ENCODE data around the gene SLC17A9. TPM values are rescaled to one million over a fixed set of nuclear protein-coding genes. Genes with fewer than 3 reads are reported as not detected.

The SLC17A9 gene
- total and polyA plus RNA-seq, 10 donors, result 18.8 to 95.3 (median 34.2) TPM

GRCh38 chr20:62928246-62928939, 24.1 kb upstream of the SLC17A9 start:
- DNase-seq, result peak; percentile 77
- TF ChIP-seq POLR2AphosphoS5 (IDR thresholded peaks at IDR 0.05), result peak in 1 of 3 donors; percentile 40
- TF ChIP-seq POLR2A (IDR thresholded peaks at IDR 0.05), result no peak
- no peak for TF ChIP-seq CTCF (IDR thresholded peaks at IDR 0.05 in 8 of 11, conservative IDR thresholded peaks at IDR 0.05 in 3 of 11)
- Histone ChIP-seq H3K9me3 (no peaks in the 10 kb centered on the region), H3K4me3 (peak overlapping the region; percentile 58 to 99 (median 64)), H3K4me1 (peaks cover 49 to 93% (median 73%) of the 10 kb centered on the region in 6 donors), H3K27me3 (replicated peaks in 1 of 7) (no peaks in the 10 kb centered on the region), H3K36me3 (peaks cover 0 to 11% (median 3%) of the 10 kb centered on the region in 6 donors), H3K27ac (peak overlapping the region; percentile 24 to 100 (median 90))
- intact Hi-C loops (cut with DNase I; ENCODE audit: low total_unique reads), result no loop called here
- 13 to 24% (median 18%) methylated on average over 14 of the region's 14 CpGs for WGBS, 5 donors

- Histone ChIP-seq H3K9me3 (no peaks in the 10 kb centered on the region), H3K36me3 (peaks cover 0 to 18% (median 3%) of the 10 kb centered on the region in 6 donors), H3K4me3 (peak overlapping the region; percentile 58 to 99 (median 64)), H3K27me3 (replicated peaks in 1 of 7) (no peaks in the 10 kb centered on the region), H3K27ac (peak overlapping the region; percentile 24 to 100 (median 90)), H3K4me1 (peaks cover 42 to 93% (median 70%) of the 10 kb centered on the region in 6 donors)
- TF ChIP-seq POLR2A (IDR thresholded peaks at IDR 0.05) (no peak), POLR2AphosphoS5 (IDR thresholded peaks at IDR 0.05) (peak; percentile 56 to 74 (median 73))
- WGBS, 5 donors, result 0 to 1% (median 1%) methylated on average over 36 to 44 of the region's 44 CpGs
- intact Hi-C loops (cut with DNase I; ENCODE audit: low total_unique reads), result no loop called here
- peak; percentile 92 for DNase-seq
Measured at GRCh38 chr20:62929051-62929538, 23.4 kb upstream of the SLC17A9 start.

- peaks cover 0 to 38% (median 7%) of the 10 kb centered on the region in 6 donors for H3K36me3 ChIP-seq
- intact Hi-C loops (cut with DNase I; ENCODE audit: low total_unique reads), result no loop called here
- WGBS, 5 donors, result 63 to 70% (median 65%) methylated on average over 9 of the region's 9 CpGs
- H3K9me3 ChIP-seq, result no peaks in the 10 kb centered on the region
- peaks cover 44 to 100% (median 80%) of the 10 kb centered on the region in 6 donors for H3K4me1 ChIP-seq
- no peaks in the 10 kb centered on the region for H3K27me3 ChIP-seq (replicated peaks in 1 of 7)
- H3K27ac ChIP-seq, result no peak overlapping the region
- peak; percentile 61 for DNase-seq
- H3K4me3 ChIP-seq, result no peak overlapping the region
- TF ChIP-seq POLR2AphosphoS5 (IDR thresholded peaks at IDR 0.05) (no peak), CTCF (IDR thresholded peaks at IDR 0.05 in 8 of 11, conservative IDR thresholded peaks at IDR 0.05 in 3 of 11) (no peak), POLR2A (IDR thresholded peaks at IDR 0.05) (no peak)
Measured at GRCh38 chr20:62931464-62931863, 21.0 kb upstream of the SLC17A9 start.

GRCh38 chr20:62933966-62934365, 18.5 kb upstream of the SLC17A9 start:
- Histone ChIP-seq H3K27me3 (replicated peaks in 1 of 7) (no peaks in the 10 kb centered on the region), H3K36me3 (peaks cover 0 to 38% (median 7%) of the 10 kb centered on the region in 6 donors), H3K27ac (no peak overlapping the region), H3K4me1 (peaks cover 32 to 90% (median 68%) of the 10 kb centered on the region in 6 donors), H3K4me3 (no peak overlapping the region), H3K9me3 (no peaks in the 10 kb centered on the region)
- peak; percentile 36 for DNase-seq
- 47 to 84% (median 81%) methylated on average over 3 of the region's 3 CpGs for WGBS, 5 donors
- TF ChIP-seq POLR2A (IDR thresholded peaks at IDR 0.05) (no peak), POLR2AphosphoS5 (IDR thresholded peaks at IDR 0.05) (no peak), CTCF (IDR thresholded peaks at IDR 0.05 in 8 of 11, conservative IDR thresholded peaks at IDR 0.05 in 3 of 11) (no peak)
- intact Hi-C loops (cut with DNase I; ENCODE audit: low total_unique reads), result no loop called here

Measured in spleen (tissue), 11 donors.